RWPE1 (cell line): ENCODE results near the gene KIDINS220.

Experiments used
- CTCF ChIA-PET: fragments of 350-600 bp; sonication (Branson Sonifier 250); formaldehyde crosslinking; extraction: SDS; loops from one replicate; lab custom pipeline; 2021; lab: Yijun Ruan, JAX
- POLR2A ChIA-PET: fragments of 400-600 bp; formaldehyde crosslinking; extraction: SDS; loops from one replicate; lab custom pipeline; 2020; ENCODE audit warnings: antibody characterized with exemption; ENCODE audit not compliant: low non-redundant PET; lab: Yijun Ruan, JAX
- DNase-seq: peaks from one replicate; pipeline ENCODE4 v3.0.0; 2012; ENCODE audit warnings: low spot score
- H3K27ac ChIP-seq: fragments of 450-650 bp; 2 replicates; pipeline ENCODE4 v1.5.1; 2017
- TF ChIP-seq, protein P1 (sequence below): fragments of 450-650 bp; conservative IDR thresholded peaks from 2 replicates; pipeline ENCODE4 v1.5.1; 2017; ENCODE audit warnings: low read depth, mild to moderate bottlenecking

The KIDINS220 gene

DNA sequence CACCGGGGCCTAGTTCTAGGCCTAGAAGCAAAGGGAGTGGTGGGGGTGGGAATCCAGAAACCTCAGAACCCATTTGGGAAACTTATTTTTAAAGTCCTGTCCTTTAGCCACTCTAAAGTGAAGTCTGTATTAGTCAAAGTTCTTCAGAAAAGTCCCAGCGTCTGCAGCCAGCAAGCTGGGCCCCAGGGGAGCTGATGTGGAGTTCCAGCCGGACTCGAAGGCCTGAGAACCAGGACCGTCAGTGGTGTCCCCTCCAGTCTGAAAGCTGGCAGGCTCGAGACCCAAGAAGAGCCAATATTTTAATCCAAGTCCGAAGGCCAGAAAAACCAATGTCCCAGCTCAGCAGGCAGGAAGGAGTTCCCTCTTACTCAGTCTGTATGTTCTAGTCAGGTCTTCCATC is 123.1 kb downstream of the KIDINS220 start:
- CTCF ChIA-PET, result interaction anchor here (0.6 kb wide), 1 partner anchor 944 kb away, joined by 3 read pairs; no protein-coding TSS in a partner anchor
- TF ChIP-seq, protein P1, sequence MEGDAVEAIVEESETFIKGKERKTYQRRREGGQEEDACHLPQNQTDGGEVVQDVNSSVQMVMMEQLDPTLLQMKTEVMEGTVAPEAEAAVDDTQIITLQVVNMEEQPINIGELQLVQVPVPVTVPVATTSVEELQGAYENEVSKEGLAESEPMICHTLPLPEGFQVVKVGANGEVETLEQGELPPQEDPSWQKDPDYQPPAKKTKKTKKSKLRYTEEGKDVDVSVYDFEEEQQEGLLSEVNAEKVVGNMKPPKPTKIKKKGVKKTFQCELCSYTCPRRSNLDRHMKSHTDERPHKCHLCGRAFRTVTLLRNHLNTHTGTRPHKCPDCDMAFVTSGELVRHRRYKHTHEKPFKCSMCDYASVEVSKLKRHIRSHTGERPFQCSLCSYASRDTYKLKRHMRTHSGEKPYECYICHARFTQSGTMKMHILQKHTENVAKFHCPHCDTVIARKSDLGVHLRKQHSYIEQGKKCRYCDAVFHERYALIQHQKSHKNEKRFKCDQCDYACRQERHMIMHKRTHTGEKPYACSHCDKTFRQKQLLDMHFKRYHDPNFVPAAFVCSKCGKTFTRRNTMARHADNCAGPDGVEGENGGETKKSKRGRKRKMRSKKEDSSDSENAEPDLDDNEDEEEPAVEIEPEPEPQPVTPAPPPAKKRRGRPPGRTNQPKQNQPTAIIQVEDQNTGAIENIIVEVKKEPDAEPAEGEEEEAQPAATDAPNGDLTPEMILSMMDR, result no peak
- POLR2A ChIA-PET, result no interaction called here
- DNase-seq, result no peak
- H3K27ac ChIP-seq, result no peak overlapping the region

DNA sequence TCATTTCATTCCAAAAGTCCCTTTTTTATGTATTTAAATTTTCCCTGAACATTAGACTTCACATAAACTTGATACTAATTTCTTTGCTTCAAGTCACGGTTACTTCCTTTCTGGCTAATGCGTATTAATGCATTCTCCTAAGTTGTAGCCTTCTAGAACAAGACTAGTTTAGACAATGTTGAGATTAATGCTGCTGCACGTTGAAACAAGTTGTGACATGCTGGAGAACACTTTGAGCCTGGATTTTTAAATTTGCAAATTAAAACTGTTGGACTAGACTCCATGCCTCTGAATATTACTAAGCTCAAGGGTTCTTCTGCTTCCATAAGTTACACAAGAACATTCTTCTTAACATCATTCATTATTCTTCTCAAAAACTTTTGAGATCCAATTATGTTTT is 126.5 kb downstream of the KIDINS220 start:
- TF ChIP-seq, protein P1, result no peak
- H3K27ac ChIP-seq, result no peak overlapping the region
- CTCF ChIA-PET, result no interaction called here
- no peak for DNase-seq
- POLR2A ChIA-PET, result no interaction called here

DNA sequence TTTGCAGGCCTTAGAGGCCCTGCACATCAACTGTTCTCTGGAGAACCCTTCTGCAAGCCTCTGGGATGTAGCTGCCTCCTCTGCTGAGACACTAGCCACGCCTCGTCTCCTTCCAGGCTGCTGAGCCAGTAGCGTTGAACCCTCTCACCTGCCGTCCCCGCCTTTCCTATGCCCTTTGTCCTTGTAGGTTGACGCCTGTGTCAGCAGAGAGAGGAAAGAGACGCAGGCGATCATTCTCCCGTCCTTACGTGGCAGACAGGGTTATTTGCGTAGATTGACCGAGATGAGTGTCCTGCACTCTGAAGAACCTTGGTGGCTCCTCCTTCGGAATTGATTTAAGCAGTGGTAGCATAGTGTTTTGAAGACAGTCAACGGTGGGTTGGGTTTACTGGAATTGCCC is 127.8 kb downstream of the KIDINS220 start:
- TF ChIP-seq, protein P1, result no peak
- CTCF ChIA-PET, result no interaction called here

DNA sequence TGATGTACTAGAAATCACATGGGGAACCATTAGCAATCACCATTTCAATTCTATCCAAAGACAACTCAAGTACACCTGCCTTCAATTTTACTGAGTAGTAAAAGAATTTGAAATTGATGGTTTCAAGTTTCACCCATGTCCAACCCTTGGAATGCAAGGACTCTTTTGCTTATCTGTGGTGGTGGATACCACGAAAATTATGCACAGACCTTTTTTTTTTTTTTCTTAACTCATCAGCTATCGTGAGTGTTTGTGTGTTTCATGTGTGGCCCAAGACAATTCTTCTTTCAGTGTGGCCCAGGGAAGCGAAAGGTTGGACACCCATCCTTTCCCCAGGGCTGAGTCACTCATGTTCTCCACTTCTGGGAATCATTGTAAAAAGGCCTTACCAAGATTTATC is 132.5 kb downstream of the KIDINS220 start:
- ChIA-PET CTCF (no interaction called here), POLR2A (no interaction called here)
- DNase-seq, result no peak
- no peak overlapping the region for H3K27ac ChIP-seq
- TF ChIP-seq, protein P1, result no peak

More for the DNA sequence above, 127.8 kb downstream of the KIDINS220 start:
- DNase-seq, result no peak
- POLR2A ChIA-PET, result no interaction called here
- no peak overlapping the region for H3K27ac ChIP-seq

DNA sequence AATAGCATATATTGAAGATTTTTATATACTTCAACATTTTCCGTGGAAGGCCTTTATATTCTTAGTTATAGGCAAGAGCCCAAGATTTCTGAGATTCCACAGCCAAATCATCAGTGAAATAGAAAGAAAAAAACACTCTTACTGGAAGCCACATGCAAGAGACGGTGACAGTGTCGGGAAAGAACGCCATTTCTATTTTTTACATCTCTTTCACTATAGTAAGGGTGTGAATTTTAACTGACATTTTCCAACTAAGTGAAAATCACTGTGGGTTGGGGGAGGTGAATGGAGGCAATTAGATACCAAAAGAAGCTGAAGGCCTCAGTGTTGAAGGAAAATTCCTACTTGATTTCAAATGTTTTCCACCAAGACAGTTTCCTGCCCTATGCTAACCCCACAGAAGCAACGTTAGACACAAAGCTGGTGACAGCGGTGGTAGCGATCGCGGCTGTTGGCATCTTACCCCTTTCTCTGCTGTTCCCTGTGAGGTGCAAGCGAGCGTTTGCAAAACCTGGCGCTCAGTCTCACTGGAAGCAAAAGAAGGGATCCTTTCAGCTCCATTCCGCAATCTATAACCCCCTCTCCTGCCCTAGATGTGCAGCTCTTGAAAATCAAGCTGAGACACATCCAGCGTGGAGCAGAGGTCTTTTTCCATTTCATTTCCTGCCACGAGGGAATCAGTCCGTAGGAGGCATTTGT is 135.6 kb downstream of the KIDINS220 start:
- no peak for DNase-seq
- H3K27ac ChIP-seq, result no peak overlapping the region
- TF ChIP-seq, protein P1, result no peak
- ChIA-PET CTCF (no interaction called here), POLR2A (no interaction called here)

DNA sequence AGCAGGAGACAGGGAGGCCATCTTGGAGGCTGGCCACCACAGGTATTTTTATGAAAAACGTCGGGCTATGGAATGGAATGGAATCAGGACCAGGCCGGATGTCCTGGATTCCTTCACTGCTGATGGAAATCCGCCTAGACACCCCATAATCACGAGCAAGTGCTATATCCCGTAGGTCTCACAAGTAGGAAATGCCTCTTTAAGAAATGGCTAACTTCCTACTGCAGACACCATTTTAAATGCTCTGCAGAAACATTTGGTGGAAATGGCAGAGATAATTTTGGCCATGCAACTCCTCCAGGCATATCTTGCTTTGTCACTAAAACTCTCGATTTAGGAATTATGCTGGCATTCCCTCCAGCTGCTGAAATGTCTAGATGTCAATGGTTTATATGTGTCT is 137.6 kb downstream of the KIDINS220 start:
- CTCF ChIA-PET, result interaction anchor here (0.6 kb wide), 1 partner anchor 89 kb away, joined by 3 read pairs; no protein-coding TSS in a partner anchor
- no peak for DNase-seq
- no peak overlapping the region for H3K27ac ChIP-seq
- POLR2A ChIA-PET, result no interaction called here
- TF ChIP-seq, protein P1, result no peak
